Neural cell (in vitro differentiated cells): Measurements from ENCODE around the gene MUC21.

Experiments used
- CTCF ChIP-seq: fragments of 450-650 bp; IDR thresholded peaks from 2 replicates; pipeline ENCODE4 v1.5.1; 2014; ENCODE audit warnings: antibody characterized with exemption, mild to moderate bottlenecking, moderate library complexity; ENCODE audit not compliant: poor library complexity, severe bottlenecking
- EZH2 ChIP-seq: fragments of 200-600, 300-800 bp; shearing (Covaris generic), sonication (generic); IDR thresholded peaks from 2 replicates; pipeline ENCODE4 v1.6.1; 2014; ENCODE audit warnings: antibody characterized with exemption, low read length, borderline replicate concordance, mild to moderate bottlenecking; ENCODE audit not compliant: insufficient read depth, poor library complexity, severe bottlenecking
- MXI1 ChIP-seq: fragments of 450-650 bp; conservative IDR thresholded peaks from 2 replicates; pipeline ENCODE4 v1.6.1; 2014; ENCODE audit warnings: antibody characterized with exemption, mild to moderate bottlenecking; ENCODE audit not compliant: poor library complexity, severe bottlenecking
- POLR2AphosphoS5 ChIP-seq: IDR thresholded peaks from 2 replicates; pipeline ENCODE4 v1.6.1; 2012

DNA sequence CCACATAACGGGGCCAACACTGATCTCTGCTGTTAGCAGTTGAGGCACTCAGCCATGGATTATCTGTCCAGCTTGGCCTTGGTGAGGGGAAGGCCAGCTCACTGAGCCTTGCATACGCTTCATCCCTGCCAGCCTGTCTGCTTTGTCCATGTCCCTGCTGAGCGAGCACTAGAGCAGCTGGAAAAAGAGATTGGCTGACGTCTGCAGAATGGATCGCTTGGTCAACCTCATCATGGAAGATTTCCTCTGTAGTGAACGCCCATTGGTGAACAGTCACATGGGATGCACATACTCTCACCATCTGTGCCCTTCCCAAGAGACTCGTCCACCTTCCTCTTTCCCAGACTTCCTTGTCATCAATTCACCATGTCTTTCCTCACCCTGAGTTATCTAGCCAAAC is 53.7 kb downstream of the MUC21 start:
- TF ChIP-seq CTCF = no peak
- TF ChIP-seq POLR2AphosphoS5 = no peak
- TF ChIP-seq EZH2 = no peak
- no peak for TF ChIP-seq MXI1
